GM23338 (cell line): ENCODE data around the gene RSBN1L. TPM values are rescaled to one million over a fixed set of nuclear protein-coding genes. Genes with fewer than 3 reads are reported as not detected.
A peak's percentile ranks its signal among the peaks of the same experiment; 100 is the strongest.

Experiments
- ATAC-seq: fragments of 200-7000 bp; cut with Tn5 transposase; 3 replicates; pipeline ENCODE4 v1.9.1; 2020
- DNase-seq: peaks from one replicate; pipeline ENCODE4 v3.0.0-alpha.2; 2015; ENCODE audit warnings: low spot score
- H2AFZ ChIP-seq: fragments of 200-600 bp; sonication (generic); 2 replicates; pipeline ENCODE4 v1.8.0; 2016; ENCODE audit warnings: antibody characterized with exemption, mild to moderate bottlenecking, moderate library complexity
- H3F3A ChIP-seq: fragments of 200-600 bp; sonication (generic); replicated peaks from 2 replicates; pipeline ENCODE4 v1.8.0; 2017; ENCODE audit warnings: antibody characterized with exemption, mixed run types, low read depth
- H3K27ac ChIP-seq: fragments of 200-600 bp; sonication (generic); 2 replicates; pipeline ENCODE4 v1.6.1; 2016; ENCODE audit warnings: low read depth
- H3K27me3 ChIP-seq: fragments of 200-600 bp; sonication (generic); 2 replicates; pipeline ENCODE4 v1.8.0; 2016; ENCODE audit warnings: mild to moderate bottlenecking, mixed run types, moderate library complexity; ENCODE audit not compliant: insufficient read depth
- H3K36me3 ChIP-seq: fragments of 200-600 bp; sonication (generic); 2 replicates; pipeline ENCODE4 v1.8.0; 2016; ENCODE audit warnings: mild to moderate bottlenecking; ENCODE audit not compliant: insufficient read depth
- H3K4me1 ChIP-seq: fragments of 200-600 bp; sonication (generic); 2 replicates; pipeline ENCODE4 v1.8.0; 2016; ENCODE audit warnings: mild to moderate bottlenecking, moderate library complexity; ENCODE audit not compliant: insufficient read depth
- H3K4me2 ChIP-seq: fragments of 200-600 bp; sonication (generic); 2 replicates; pipeline ENCODE4 v1.7.1; 2017; ENCODE audit warnings: mixed run types
- H3K4me3 ChIP-seq: fragments of 200-600 bp; sonication (generic); 2 replicates; pipeline ENCODE4 v1.6.1; 2016; ENCODE audit warnings: mixed run types
- H3K79me2 ChIP-seq: fragments of 200-600 bp; sonication (generic); replicated peaks from 2 replicates; pipeline ENCODE4 v1.8.0; 2017; ENCODE audit warnings: mild to moderate bottlenecking; ENCODE audit not compliant: insufficient read depth
- H3K9me2 ChIP-seq: fragments of 200-600 bp; sonication (generic); 2 replicates; pipeline ENCODE4 v1.8.0; 2017; ENCODE audit not compliant: insufficient read depth
- H4K20me1 ChIP-seq: fragments of 200-600 bp; sonication (generic); replicated peaks from 2 replicates; pipeline ENCODE4 v1.8.0; 2017; ENCODE audit warnings: mild to moderate bottlenecking; ENCODE audit not compliant: insufficient read depth
- H3K27ac Mint-ChIP-seq: 2 replicates; pipeline ENCODE4 v1.8.0; 2020; ENCODE audit warnings: inconsistent platforms, mild to moderate bottlenecking, moderate library complexity, mixed read lengths
- H3K27me3 Mint-ChIP-seq: 3 replicates; pipeline ENCODE4 v1.8.0; 2022; ENCODE audit warnings: low read depth, mild to moderate bottlenecking, moderate library complexity, mixed read lengths, inconsistent platforms; ENCODE audit not compliant: insufficient read depth, poor library complexity
- H3K36me3 Mint-ChIP-seq: 3 replicates; pipeline ENCODE4 v1.8.0; 2021; ENCODE audit warnings: low read depth, mild to moderate bottlenecking, inconsistent platforms, moderate library complexity, mixed read lengths
- H3K4me1 Mint-ChIP-seq: 3 replicates; pipeline ENCODE4 v1.8.0; 2020; ENCODE audit warnings: mild to moderate bottlenecking, inconsistent platforms, mixed read lengths
- H3K4me3 Mint-ChIP-seq: 3 replicates; pipeline ENCODE4 v1.8.0; 2021; ENCODE audit warnings: moderate library complexity, mild to moderate bottlenecking, inconsistent platforms, mixed read lengths
- H3K9me3 Mint-ChIP-seq: 3 replicates; pipeline ENCODE4 v1.8.0; 2020; ENCODE audit warnings: moderate library complexity, mild to moderate bottlenecking, inconsistent platforms, mixed read lengths
- ETS1 ChIP-seq: IDR thresholded peaks from 2 replicates; pipeline ENCODE4 v1.6.1; 2016; ENCODE audit warnings: antibody characterized with exemption
- EZH2 ChIP-seq: fragments of 200-600 bp; sonication (generic); IDR thresholded peaks from one replicate; pipeline ENCODE4 v1.8.0; 2017; ENCODE audit warnings: antibody characterized with exemption, mild to moderate bottlenecking, low read depth; ENCODE audit not compliant: unreplicated experiment
- EZH2phosphoT487 ChIP-seq: fragments of 200-600 bp; sonication (generic); IDR thresholded peaks from one replicate; pipeline ENCODE4 v1.8.1; 2018; ENCODE audit warnings: antibody characterized with exemption; ENCODE audit not compliant: unreplicated experiment
- POLR2AphosphoS5 ChIP-seq: IDR thresholded peaks from 2 replicates; pipeline ENCODE4 v1.6.1; 2016; ENCODE audit warnings: antibody characterized with exemption, low read depth
- STAT1 ChIP-seq: IDR thresholded peaks from one replicate; pipeline ENCODE4 v1.6.1; 2016; ENCODE audit warnings: antibody characterized with exemption; ENCODE audit not compliant: unreplicated experiment
- ZNF114 ChIP-seq: fragments of 250-450 bp; sonication (Bioruptor Pico); IDR thresholded peaks from 2 replicates; pipeline ENCODE4 v1.5.0; 2020; ENCODE audit warnings: mild to moderate bottlenecking, moderate library complexity
- ZNF331 ChIP-seq: fragments of 250-450 bp; sonication (Bioruptor Pico); IDR thresholded peaks from 2 replicates; pipeline ENCODE4 v1.5.0; 2020; ENCODE audit warnings: low read depth, mild to moderate bottlenecking, moderate library complexity
- ZNF462 ChIP-seq: fragments of 250-450 bp; sonication (Bioruptor Pico); IDR thresholded peaks from 2 replicates; pipeline ENCODE4 v1.5.0; 2020; ENCODE audit warnings: mild to moderate bottlenecking, moderate library complexity
- polyA plus RNA-seq: library from polyadenylated mRNA; unstranded; fragments of >200 nt; fragmentation: Nextera tagmentation; extraction: Ambion mirVana; gene quantifications from 2 replicates; pipeline ENCODE4 v1.2.1, GENCODE V29; 2016
- total RNA-seq: library from RNA; depleted of rRNA; stranded (reverse); fragments of >200 nt; shearing (Covaris generic); gene quantifications from 2 replicates; pipeline ENCODE4 v1.2.3, GENCODE V29; 2014

The RSBN1L gene
- total and polyA plus RNA-seq, 2 experiments from 2014 or later, result 9.7 to 19.7 TPM

GRCh38 chr7:77827999-77828398 lies 131.7 kb downstream of the RSBN1L start (continued):
- TF ChIP-seq ZNF462 (CRISPR knock-in tag) (no peak), EZH2phosphoT487 (no peak)

GRCh38 chr7:77830649-77831355 lies 134.5 kb downstream of the RSBN1L start:
- Mint-ChIP-seq H3K27me3 (no peaks in the 10 kb centered on the region), H3K36me3 (no peaks in the 10 kb centered on the region), H3K4me1 (peaks cover 2% of the 10 kb centered on the region; the same call in 1 of the 3 replicates), H3K9me3 (no peaks in the 10 kb centered on the region), H3K4me3 (no peak overlapping the region), H3K27ac (peak overlapping the region; percentile 46)
- ATAC-seq, result no peak
- H3F3A ChIP-seq, result no peaks in the 10 kb centered on the region
- DNase-seq, result no peak
- no peaks in the 10 kb centered on the region for H3K27me3 ChIP-seq
- no peaks in the 10 kb centered on the region; the same call in 1 of the 2 replicates for H3K4me1 ChIP-seq
- no peak overlapping the region for H3K4me3 ChIP-seq
- peaks cover 4% of the 10 kb centered on the region for H3K79me2 ChIP-seq
- H3K4me2 ChIP-seq, result no peak overlapping the region
- no peaks in the 10 kb centered on the region for H3K36me3 ChIP-seq
- H3K9me2 ChIP-seq, result no peaks in the 10 kb centered on the region
- no peak overlapping the region for H3K27ac ChIP-seq
- H4K20me1 ChIP-seq, result no peaks in the 10 kb centered on the region
- no peak overlapping the region for H2AFZ ChIP-seq
- TF ChIP-seq STAT1 (no peak), ETS1 (no peak), EZH2 (no peak), POLR2AphosphoS5 (no peak), ZNF114 (CRISPR knock-in tag) (no peak), EZH2phosphoT487 (no peak), ZNF331 (CRISPR knock-in tag) (no peak), ZNF462 (CRISPR knock-in tag) (no peak)
